Ishikawa (cell line): ENCODE measurements around the gene C4orf17.
A peak's percentile ranks its signal among the peaks of the same experiment; 100 is the strongest.

Experiments used
- CEBPB ChIP-seq: IDR thresholded peaks from 2 replicates; pipeline ENCODE4 v1.6.1; 2012
- CREB1 ChIP-seq: IDR thresholded peaks from 2 replicates; pipeline ENCODE4 v1.6.1; 2012; ENCODE audit warnings: low read depth
- EGR1 ChIP-seq: IDR thresholded peaks from 2 replicates; pipeline ENCODE4 v1.6.1; 2012
- EP300 ChIP-seq: IDR thresholded peaks from 2 replicates; pipeline ENCODE4 v1.6.1; 2012; ENCODE audit warnings: borderline replicate concordance
- FOXM1 ChIP-seq: IDR thresholded peaks from 2 replicates; pipeline ENCODE4 v1.6.1; 2012; ENCODE audit warnings: low read depth, borderline replicate concordance
- MAX ChIP-seq: IDR thresholded peaks from 2 replicates; pipeline ENCODE4 v1.6.1; 2012
- NFIC ChIP-seq: IDR thresholded peaks from 2 replicates; pipeline ENCODE4 v1.6.1; 2012
- RAD21 ChIP-seq: IDR thresholded peaks from 2 replicates; pipeline ENCODE4 v1.6.1; 2012; ENCODE audit warnings: low read depth
- REST ChIP-seq: IDR thresholded peaks from 2 replicates; pipeline ENCODE4 v1.6.1; 2012; ENCODE audit warnings: low read depth, mild to moderate bottlenecking
- TAF1 ChIP-seq: IDR thresholded peaks from 2 replicates; pipeline ENCODE4 v1.6.1; 2012; ENCODE audit warnings: low read depth, mild to moderate bottlenecking
- TCF12 ChIP-seq: IDR thresholded peaks from 2 replicates; pipeline ENCODE4 v1.6.1; 2012; ENCODE audit warnings: low read depth
- TEAD4 ChIP-seq: IDR thresholded peaks from 2 replicates; pipeline ENCODE4 v1.6.1; 2012
- USF1 ChIP-seq: IDR thresholded peaks from 2 replicates; pipeline ENCODE4 v1.6.1; 2012
- YY1 ChIP-seq: IDR thresholded peaks from 2 replicates; pipeline ENCODE4 v1.6.1; 2012; ENCODE audit warnings: low read depth
- ZBTB7A ChIP-seq: IDR thresholded peaks from 2 replicates; pipeline ENCODE4 v1.6.1; 2012; ENCODE audit warnings: low read depth

The C4orf17 gene

GRCh38 chr4:99506781-99507180 lies 4.0 kb upstream of the C4orf17 start:
- TF ChIP-seq NFIC (peak; percentile 12; the same call in 1 of the 2 replicates), REST (no peak), TEAD4 (no peak), USF1 (no peak)

- TF ChIP-seq CEBPB (no peak), ZBTB7A (no peak), USF1 (no peak), EGR1 (no peak), EP300 (no peak), MAX (no peak), RAD21 (no peak), CREB1 (no peak), YY1 (no peak), TEAD4 (no peak), NFIC (no peak), TCF12 (no peak), REST (no peak), TAF1 (no peak), FOXM1 (no peak)
Observed at GRCh38 chr4:99507349-99507748, 3.5 kb upstream of the C4orf17 start.

- TF ChIP-seq CREB1 (no peak), CEBPB (no peak), YY1 (no peak), TCF12 (no peak), FOXM1 (no peak), MAX (no peak), USF1 (no peak), NFIC (no peak), EGR1 (no peak), TAF1 (no peak), RAD21 (no peak), TEAD4 (no peak), REST (no peak), EP300 (no peak), ZBTB7A (no peak)
Observed at GRCh38 chr4:99507762-99508161, 3.1 kb upstream of the C4orf17 start.

- TF ChIP-seq TEAD4 = no peak
- no peak for TF ChIP-seq TAF1
- no peak for TF ChIP-seq CEBPB
- TF ChIP-seq TCF12 = no peak
- no peak for TF ChIP-seq YY1
Observed at GRCh38 chr4:99518601-99519295, 7.9 kb downstream of the C4orf17 start.
